Measurements from ENCODE around the gene CENPN. TPM values are rescaled to one million over a fixed set of nuclear protein-coding genes. Genes with fewer than 3 reads are reported as not detected.

Gene CENPN
- total and polyA plus RNA-seq, 2 of the 8 experiments (the other 6 are each of a cell fraction or from before 2014, with no cell fraction given): 32.8 to 67.0 TPM

DNA sequence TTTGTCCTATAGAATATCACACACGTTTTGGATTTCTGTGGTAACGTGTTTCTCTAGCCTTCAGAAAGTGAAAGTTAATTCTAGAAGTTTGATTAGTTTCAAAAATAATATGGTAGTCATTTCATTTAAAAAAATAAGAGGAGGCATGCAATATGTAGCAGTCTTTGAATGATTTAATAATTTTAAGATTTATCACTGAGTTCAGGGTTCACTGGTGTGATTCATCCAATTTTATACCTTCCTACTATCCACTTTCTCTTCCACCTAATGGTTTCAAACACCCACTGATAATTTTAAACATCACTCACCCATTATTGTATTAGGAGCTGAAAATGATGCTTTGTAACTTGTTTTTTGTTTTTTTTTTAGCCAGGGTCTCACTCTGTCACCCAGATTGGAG is 42.7 kb upstream of the CENPN start:
- no peak overlapping the region for H2BK20ac ChIP-seq (ENCODE audit: low read length)
- H3K4me3 ChIP-seq (ENCODE audit: extremely low read depth in 1 of 4, insufficient read depth in 2 of 4, low read depth in 3 of 4, low read length in 4 of 4): no peak overlapping the region
- POLR2A ChIA-PET (ENCODE audit: partially characterized antibody): no interaction called here
- H3K23me2 ChIP-seq (ENCODE audit: low read depth, low read length): no peaks in the 10 kb centered on the region
- H2BK5ac ChIP-seq (ENCODE audit: low read depth, low read length): no peak overlapping the region
- no peaks in the 10 kb centered on the region for H3K79me1 ChIP-seq (ENCODE audit: low read depth, low read length)
- no peak overlapping the region for H3K23ac ChIP-seq (ENCODE audit: insufficient read length)
- no peak overlapping the region for H3K9ac ChIP-seq (replicated peaks in 1 of 4; ENCODE audit: extremely low read depth in 1 of 4, low read depth in 3 of 4, low read length in 3 of 4)
- no peak overlapping the region for H4K5ac ChIP-seq (ENCODE audit: insufficient read length, low read depth, low read length)
- no peaks in the 10 kb centered on the region for H3K79me2 ChIP-seq (ENCODE audit: control insufficient read depth in 1 of 2, insufficient read depth in 2 of 2, low read length in 2 of 2)
- no peaks in the 10 kb centered on the region for H3K27me3 ChIP-seq (replicated peaks in 1 of 4; ENCODE audit: control insufficient read depth in 3 of 4, extremely low read depth in 1 of 4, insufficient read depth in 3 of 4, low read length in 3 of 4)
- H4K20me1 ChIP-seq (replicated peaks in 1 of 2; ENCODE audit: control insufficient read depth in 1 of 2, insufficient read depth in 2 of 2, low read length in 2 of 2): peaks cover 0 to 2% of the 10 kb centered on the region in 2 experiments
- H2AFZ ChIP-seq (ENCODE audit: low read length): no peak overlapping the region
- H2BK12ac ChIP-seq (ENCODE audit: low read depth, low read length): no peak overlapping the region
- no peak overlapping the region for H4K91ac ChIP-seq (replicated peaks; ENCODE audit: insufficient read length, low read length)
- no peak overlapping the region for H2BK15ac ChIP-seq (ENCODE audit: low read length)
- no peak overlapping the region for H3K18ac ChIP-seq (ENCODE audit: extremely low read depth, low read length)
- DNase-seq (ENCODE audit: low read depth in 1 of 2, low spot score in 2 of 2): no peak
- peaks cover 2 to 6% of the 10 kb centered on the region in 2 experiments; a peak in 1 of 4 replicates for H3K9me3 ChIP-seq (ENCODE audit: insufficient read depth in 2 of 2, low read depth in 1 of 2, low read length in 1 of 2)
- WGBS, 2 experiments (ENCODE audit: extremely low coverage in 1 of 2, insufficient coverage in 1 of 2, insufficient read length in 1 of 2, insufficient replicate concordance in 2 of 2, low coverage in 1 of 2, low lambda C conversion rate in 2 of 2, missing lambda C conversion rate in 1 of 2): 83% methylated on average over 2 of the region's 2 CpGs; no CpG with 5 or more reads in 1 of the 2 experiments
- H2BK120ac ChIP-seq (replicated peaks; ENCODE audit: low read depth, low read length): no peak overlapping the region
- H3K4ac ChIP-seq (replicated peaks; ENCODE audit: insufficient read length, low read depth, low read length): no peak overlapping the region
- H3K56ac ChIP-seq (replicated peaks; ENCODE audit: insufficient read length, low read depth, low read length): no peak overlapping the region
- CTCF ChIA-PET (ENCODE audit: partially characterized antibody): interaction anchor here (1.0 to 2.7 kb wide), 3 partner anchors 11 to 54 kb away, joined by 3 to 8 read pairs (median 5); no protein-coding TSS in a partner anchor
- no peaks in the 10 kb centered on the region for H3K4me1 ChIP-seq (replicated peaks in 1 of 4; ENCODE audit: control insufficient read depth in 3 of 4, insufficient read depth in 4 of 4, low read length in 3 of 4)
- no peak overlapping the region for H4K8ac ChIP-seq (ENCODE audit: extremely low read depth, insufficient read depth, low read length)
- no peak overlapping the region for H3K14ac ChIP-seq (ENCODE audit: insufficient read length)
- H3K27ac ChIP-seq (ENCODE audit: low read depth, low read length): no peak overlapping the region
- FAIRE-seq: no peak
- no peaks in the 10 kb centered on the region for H3K36me3 ChIP-seq (ENCODE audit: control insufficient read depth in 2 of 4, insufficient read depth in 4 of 4, low read length in 3 of 4)
- no peak overlapping the region for H3K4me2 ChIP-seq (ENCODE audit: insufficient read depth in 1 of 2, low read depth in 2 of 2, low read length in 2 of 2)
- no peak overlapping the region for H2AK5ac ChIP-seq (ENCODE audit: low read depth, low read length)
- TF ChIP-seq BCL11A (IDR thresholded peaks at IDR 0.05; ENCODE audit: low read depth in 2 of 2, low read length in 2 of 2) (no peak), POLR2AphosphoS5 (IDR thresholded peaks at IDR 0.05; ENCODE audit: low read depth, low read length) (no peak), FOSL1 (IDR thresholded peaks at IDR 0.05; ENCODE audit: insufficient read depth, low read depth, low read length) (no peak), CHD2 (IDR thresholded peaks at IDR 0.05; ENCODE audit: low read length) (no peak), HDAC2 (IDR thresholded peaks at IDR 0.05; ENCODE audit: borderline replicate concordance in 1 of 2, low read depth in 2 of 2, low read length in 2 of 2) (no peak), BRCA1 (IDR thresholded peaks at IDR 0.05; ENCODE audit: low read depth, low read length) (no peak), SP1 (IDR thresholded peaks at IDR 0.05; ENCODE audit: low read depth, low read length) (no peak), SIX5 (IDR thresholded peaks at IDR 0.05; ENCODE audit: low read depth, low read length) (no peak), RAD21 (IDR thresholded peaks at IDR 0.05 in 1 of 2, conservative IDR thresholded peaks at IDR 0.05 in 1 of 2; ENCODE audit: low read depth in 2 of 2, low read length in 2 of 2) (no peak), RXRA (IDR thresholded peaks at IDR 0.05; ENCODE audit: insufficient read depth, low read depth, low read length) (no peak), TCF12 (IDR thresholded peaks at IDR 0.05; ENCODE audit: low read depth, low read length) (no peak)
- TF ChIP-seq, protein P1, sequence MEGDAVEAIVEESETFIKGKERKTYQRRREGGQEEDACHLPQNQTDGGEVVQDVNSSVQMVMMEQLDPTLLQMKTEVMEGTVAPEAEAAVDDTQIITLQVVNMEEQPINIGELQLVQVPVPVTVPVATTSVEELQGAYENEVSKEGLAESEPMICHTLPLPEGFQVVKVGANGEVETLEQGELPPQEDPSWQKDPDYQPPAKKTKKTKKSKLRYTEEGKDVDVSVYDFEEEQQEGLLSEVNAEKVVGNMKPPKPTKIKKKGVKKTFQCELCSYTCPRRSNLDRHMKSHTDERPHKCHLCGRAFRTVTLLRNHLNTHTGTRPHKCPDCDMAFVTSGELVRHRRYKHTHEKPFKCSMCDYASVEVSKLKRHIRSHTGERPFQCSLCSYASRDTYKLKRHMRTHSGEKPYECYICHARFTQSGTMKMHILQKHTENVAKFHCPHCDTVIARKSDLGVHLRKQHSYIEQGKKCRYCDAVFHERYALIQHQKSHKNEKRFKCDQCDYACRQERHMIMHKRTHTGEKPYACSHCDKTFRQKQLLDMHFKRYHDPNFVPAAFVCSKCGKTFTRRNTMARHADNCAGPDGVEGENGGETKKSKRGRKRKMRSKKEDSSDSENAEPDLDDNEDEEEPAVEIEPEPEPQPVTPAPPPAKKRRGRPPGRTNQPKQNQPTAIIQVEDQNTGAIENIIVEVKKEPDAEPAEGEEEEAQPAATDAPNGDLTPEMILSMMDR (IDR thresholded peaks at IDR 0.05; ENCODE audit: control extremely low read depth in 1 of 3, insufficient read depth in 1 of 3, low read depth in 1 of 3, low read length in 3 of 3): no peak
